RKO (cell line): ENCODE results near the gene OR1L4.
A peak's percentile ranks its signal among the peaks of the same experiment; 100 is the strongest.

Source experiments
- DNase-seq: peaks from one replicate; pipeline ENCODE4 v3.0.0-alpha.2; 2016; ENCODE audit warnings: low spot score

The OR1L4 gene

GRCh38 chr9:122723690-122724089 is at the start of gene OR1L4:
Gene OR1L4, plus strand, starts transcription at chr9:122723990. Its CDS starts 0 bp downstream, at chr9:122723990.
- DNase-seq, result no peak

- no peak for DNase-seq
These were observed 38.9 kb upstream of the OR1L4 start for GRCh38 chr9:122684851-122685250.

- DNase-seq, result peak; percentile 77
These were observed 28.1 kb upstream of the OR1L4 start for GRCh38 chr9:122695696-122696095.

- no peak for DNase-seq
These were observed 5.8 kb upstream of the OR1L4 start for GRCh38 chr9:122718038-122718437.

GRCh38 chr9:122719218-122719617 is 4.6 kb upstream of the OR1L4 start:
- DNase-seq, result no peak

- no peak for DNase-seq
These were observed 18.2 kb downstream of the OR1L4 start, which contains the start of gene OR1L6 for GRCh38 chr9:122742003-122742402. Gene OR1L6, plus strand, starts transcription at chr9:122742303. Its CDS starts 7,545 bp downstream, at chr9:122749848.

- peak; percentile 9 for DNase-seq
These were observed 31.0 kb downstream of the OR1L4 start for GRCh38 chr9:122754825-122755224.

- DNase-seq, result no peak
These were observed 44.0 kb downstream of the OR1L4 start for GRCh38 chr9:122767817-122768216.
